ENCODE data around the gene VPS11.

DNA sequence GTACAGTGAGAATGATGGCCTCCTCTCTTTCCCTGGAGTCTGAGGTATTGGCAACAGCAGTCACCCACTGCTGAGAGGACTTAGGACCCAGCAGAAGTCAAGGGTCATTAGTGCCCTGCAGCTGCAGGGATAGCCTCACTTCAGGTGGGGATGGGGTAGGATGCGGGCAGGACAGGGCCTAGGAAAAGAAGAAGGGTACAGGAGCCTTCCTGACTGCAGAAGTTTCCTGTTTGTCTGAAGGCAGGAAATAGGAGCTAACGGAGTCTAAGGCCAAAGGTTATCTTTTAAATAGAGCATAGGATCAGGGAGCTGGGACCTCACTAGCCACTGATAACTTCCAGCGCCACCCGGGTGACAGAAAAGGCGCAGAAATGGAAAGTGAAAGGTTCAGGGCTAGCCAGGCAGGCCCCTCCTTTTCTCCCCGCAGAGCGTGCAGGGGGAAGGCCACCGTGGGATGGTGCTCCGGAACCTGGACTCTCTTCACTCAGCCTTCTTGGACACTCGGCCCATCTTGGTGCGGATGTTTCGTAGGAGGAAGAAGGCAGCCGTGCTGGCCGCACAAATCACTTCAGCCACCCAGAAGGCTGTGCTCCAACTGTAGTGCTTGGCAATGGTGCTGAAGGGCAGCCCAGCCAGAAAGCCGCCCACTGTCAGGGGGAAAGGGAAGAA, 43.1 kb upstream of the VPS11 start:
- TF ChIP-seq FOXJ3 (CRISPR knock-in tag; IDR thresholded peaks at IDR 0.05; ENCODE audit: borderline replicate concordance) (no peak), TP53 (CRISPR knock-in tag; IDR thresholded peaks at IDR 0.05) (no peak), ZNF425 (CRISPR knock-in tag; conservative IDR thresholded peaks at IDR 0.05) (no peak), ZNF219 (CRISPR knock-in tag; IDR thresholded peaks at IDR 0.05; ENCODE audit: borderline replicate concordance) (no peak)
- TF ChIP-seq, protein P1, sequence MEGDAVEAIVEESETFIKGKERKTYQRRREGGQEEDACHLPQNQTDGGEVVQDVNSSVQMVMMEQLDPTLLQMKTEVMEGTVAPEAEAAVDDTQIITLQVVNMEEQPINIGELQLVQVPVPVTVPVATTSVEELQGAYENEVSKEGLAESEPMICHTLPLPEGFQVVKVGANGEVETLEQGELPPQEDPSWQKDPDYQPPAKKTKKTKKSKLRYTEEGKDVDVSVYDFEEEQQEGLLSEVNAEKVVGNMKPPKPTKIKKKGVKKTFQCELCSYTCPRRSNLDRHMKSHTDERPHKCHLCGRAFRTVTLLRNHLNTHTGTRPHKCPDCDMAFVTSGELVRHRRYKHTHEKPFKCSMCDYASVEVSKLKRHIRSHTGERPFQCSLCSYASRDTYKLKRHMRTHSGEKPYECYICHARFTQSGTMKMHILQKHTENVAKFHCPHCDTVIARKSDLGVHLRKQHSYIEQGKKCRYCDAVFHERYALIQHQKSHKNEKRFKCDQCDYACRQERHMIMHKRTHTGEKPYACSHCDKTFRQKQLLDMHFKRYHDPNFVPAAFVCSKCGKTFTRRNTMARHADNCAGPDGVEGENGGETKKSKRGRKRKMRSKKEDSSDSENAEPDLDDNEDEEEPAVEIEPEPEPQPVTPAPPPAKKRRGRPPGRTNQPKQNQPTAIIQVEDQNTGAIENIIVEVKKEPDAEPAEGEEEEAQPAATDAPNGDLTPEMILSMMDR (IDR thresholded peaks at IDR 0.05), result no peak
- TF ChIP-seq, protein P2, sequence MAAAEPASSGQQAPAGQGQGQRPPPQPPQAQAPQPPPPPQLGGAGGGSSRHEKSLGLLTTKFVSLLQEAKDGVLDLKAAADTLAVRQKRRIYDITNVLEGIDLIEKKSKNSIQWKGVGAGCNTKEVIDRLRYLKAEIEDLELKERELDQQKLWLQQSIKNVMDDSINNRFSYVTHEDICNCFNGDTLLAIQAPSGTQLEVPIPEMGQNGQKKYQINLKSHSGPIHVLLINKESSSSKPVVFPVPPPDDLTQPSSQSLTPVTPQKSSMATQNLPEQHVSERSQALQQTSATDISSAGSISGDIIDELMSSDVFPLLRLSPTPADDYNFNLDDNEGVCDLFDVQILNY (CRISPR knock-in tag; IDR thresholded peaks at IDR 0.05), result no peak

Data from WTC11 (cell line).